ENCODE measurements around the gene KIF16B. TPM values are rescaled to one million over a fixed set of nuclear protein-coding genes. Genes with fewer than 3 reads are reported as not detected.

KIF16B gene
- total RNA-seq, 1 experiment from 2014 or later: 7.6 TPM

- CTCF ChIA-PET: no interaction called here
- H3K27ac Mint-ChIP-seq: no peak overlapping the region
- no peak for ATAC-seq
Measured at GRCh38 chr20:16622501-16622900, 49.3 kb upstream of the KIF16B start.

GRCh38 chr20:16621435-16622141 is 48.3 kb upstream of the KIF16B start:
- Mint-ChIP-seq H3K27ac (no peak overlapping the region), H3K36me3 (peaks cover 12% of the 10 kb centered on the region), H3K9me3 (peaks cover 18% of the 10 kb centered on the region), H3K27me3 (ENCODE audit: low read depth) (no peaks in the 10 kb centered on the region), H3K4me3 (no peak overlapping the region), H3K4me1 (peaks cover 4% of the 10 kb centered on the region)
- ChIA-PET POLR2A (no interaction called here), CTCF (no interaction called here)
- no peak for ATAC-seq
- no peak for DNase-seq (ENCODE audit: low spot score)
- TF ChIP-seq, protein P1, sequence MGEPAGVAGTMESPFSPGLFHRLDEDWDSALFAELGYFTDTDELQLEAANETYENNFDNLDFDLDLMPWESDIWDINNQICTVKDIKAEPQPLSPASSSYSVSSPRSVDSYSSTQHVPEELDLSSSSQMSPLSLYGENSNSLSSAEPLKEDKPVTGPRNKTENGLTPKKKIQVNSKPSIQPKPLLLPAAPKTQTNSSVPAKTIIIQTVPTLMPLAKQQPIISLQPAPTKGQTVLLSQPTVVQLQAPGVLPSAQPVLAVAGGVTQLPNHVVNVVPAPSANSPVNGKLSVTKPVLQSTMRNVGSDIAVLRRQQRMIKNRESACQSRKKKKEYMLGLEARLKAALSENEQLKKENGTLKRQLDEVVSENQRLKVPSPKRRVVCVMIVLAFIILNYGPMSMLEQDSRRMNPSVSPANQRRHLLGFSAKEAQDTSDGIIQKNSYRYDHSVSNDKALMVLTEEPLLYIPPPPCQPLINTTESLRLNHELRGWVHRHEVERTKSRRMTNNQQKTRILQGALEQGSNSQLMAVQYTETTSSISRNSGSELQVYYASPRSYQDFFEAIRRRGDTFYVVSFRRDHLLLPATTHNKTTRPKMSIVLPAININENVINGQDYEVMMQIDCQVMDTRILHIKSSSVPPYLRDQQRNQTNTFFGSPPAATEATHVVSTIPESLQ (CRISPR knock-in tag; IDR thresholded peaks at IDR 0.05): no peak
- TF ChIP-seq ZSCAN18 (CRISPR knock-in tag; IDR thresholded peaks at IDR 0.05): no peak

More at GRCh38 chr20:16622501-16622900, 49.3 kb upstream of the KIF16B start:
- TF ChIP-seq TCF7 (CRISPR knock-in tag; IDR thresholded peaks at IDR 0.05; ENCODE audit: low read depth) (no peak), CREM (CRISPR knock-in tag; IDR thresholded peaks at IDR 0.05) (no peak), OVOL2 (CRISPR knock-in tag; IDR thresholded peaks at IDR 0.05; ENCODE audit: borderline replicate concordance) (no peak), TEAD4 (CRISPR knock-in tag; IDR thresholded peaks at IDR 0.05) (no peak), MYBL2 (CRISPR knock-in tag; IDR thresholded peaks at IDR 0.05) (no peak), SMAD4 (CRISPR knock-in tag; IDR thresholded peaks at IDR 0.05) (no peak), EMX1 (CRISPR knock-in tag; IDR thresholded peaks at IDR 0.05) (no peak), JAZF1 (CRISPR knock-in tag; IDR thresholded peaks at IDR 0.05) (no peak), MAX (CRISPR knock-in tag; IDR thresholded peaks at IDR 0.05) (no peak), IRF2 (CRISPR knock-in tag; IDR thresholded peaks at IDR 0.05; ENCODE audit: borderline replicate concordance, low read depth) (no peak), NR3C1 (CRISPR knock-in tag; conservative IDR thresholded peaks at IDR 0.05; ENCODE audit: low read depth) (no peak)
- TF ChIP-seq, protein P2, sequence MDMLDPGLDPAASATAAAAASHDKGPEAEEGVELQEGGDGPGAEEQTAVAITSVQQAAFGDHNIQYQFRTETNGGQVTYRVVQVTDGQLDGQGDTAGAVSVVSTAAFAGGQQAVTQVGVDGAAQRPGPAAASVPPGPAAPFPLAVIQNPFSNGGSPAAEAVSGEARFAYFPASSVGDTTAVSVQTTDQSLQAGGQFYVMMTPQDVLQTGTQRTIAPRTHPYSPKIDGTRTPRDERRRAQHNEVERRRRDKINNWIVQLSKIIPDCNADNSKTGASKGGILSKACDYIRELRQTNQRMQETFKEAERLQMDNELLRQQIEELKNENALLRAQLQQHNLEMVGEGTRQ (CRISPR knock-in tag; IDR thresholded peaks at IDR 0.05): no peak
- TF ChIP-seq, protein P3, sequence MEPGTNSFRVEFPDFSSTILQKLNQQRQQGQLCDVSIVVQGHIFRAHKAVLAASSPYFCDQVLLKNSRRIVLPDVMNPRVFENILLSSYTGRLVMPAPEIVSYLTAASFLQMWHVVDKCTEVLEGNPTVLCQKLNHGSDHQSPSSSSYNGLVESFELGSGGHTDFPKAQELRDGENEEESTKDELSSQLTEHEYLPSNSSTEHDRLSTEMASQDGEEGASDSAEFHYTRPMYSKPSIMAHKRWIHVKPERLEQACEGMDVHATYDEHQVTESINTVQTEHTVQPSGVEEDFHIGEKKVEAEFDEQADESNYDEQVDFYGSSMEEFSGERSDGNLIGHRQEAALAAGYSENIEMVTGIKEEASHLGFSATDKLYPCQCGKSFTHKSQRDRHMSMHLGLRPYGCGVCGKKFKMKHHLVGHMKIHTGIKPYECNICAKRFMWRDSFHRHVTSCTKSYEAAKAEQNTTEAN (CRISPR knock-in tag; IDR thresholded peaks at IDR 0.05): no peak
- TF ChIP-seq, protein P4, sequence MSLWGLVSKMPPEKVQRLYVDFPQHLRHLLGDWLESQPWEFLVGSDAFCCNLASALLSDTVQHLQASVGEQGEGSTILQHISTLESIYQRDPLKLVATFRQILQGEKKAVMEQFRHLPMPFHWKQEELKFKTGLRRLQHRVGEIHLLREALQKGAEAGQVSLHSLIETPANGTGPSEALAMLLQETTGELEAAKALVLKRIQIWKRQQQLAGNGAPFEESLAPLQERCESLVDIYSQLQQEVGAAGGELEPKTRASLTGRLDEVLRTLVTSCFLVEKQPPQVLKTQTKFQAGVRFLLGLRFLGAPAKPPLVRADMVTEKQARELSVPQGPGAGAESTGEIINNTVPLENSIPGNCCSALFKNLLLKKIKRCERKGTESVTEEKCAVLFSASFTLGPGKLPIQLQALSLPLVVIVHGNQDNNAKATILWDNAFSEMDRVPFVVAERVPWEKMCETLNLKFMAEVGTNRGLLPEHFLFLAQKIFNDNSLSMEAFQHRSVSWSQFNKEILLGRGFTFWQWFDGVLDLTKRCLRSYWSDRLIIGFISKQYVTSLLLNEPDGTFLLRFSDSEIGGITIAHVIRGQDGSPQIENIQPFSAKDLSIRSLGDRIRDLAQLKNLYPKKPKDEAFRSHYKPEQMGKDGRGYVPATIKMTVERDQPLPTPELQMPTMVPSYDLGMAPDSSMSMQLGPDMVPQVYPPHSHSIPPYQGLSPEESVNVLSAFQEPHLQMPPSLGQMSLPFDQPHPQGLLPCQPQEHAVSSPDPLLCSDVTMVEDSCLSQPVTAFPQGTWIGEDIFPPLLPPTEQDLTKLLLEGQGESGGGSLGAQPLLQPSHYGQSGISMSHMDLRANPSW (CRISPR knock-in tag; conservative IDR thresholded peaks at IDR 0.05; ENCODE audit: low read depth): no peak
- no peak overlapping the region for H3K4me3 Mint-ChIP-seq
- H3K9me3 Mint-ChIP-seq: peaks cover 13% of the 10 kb centered on the region
- POLR2A ChIA-PET: no interaction called here
- DNase-seq (ENCODE audit: low spot score): no peak
- H3K4me1 Mint-ChIP-seq: no peaks in the 10 kb centered on the region
- no peaks in the 10 kb centered on the region for H3K27me3 Mint-ChIP-seq (ENCODE audit: low read depth)
- H3K36me3 Mint-ChIP-seq: peaks cover 3% of the 10 kb centered on the region

Data from WTC11 (cell line).